HepG2 (cell line): ENCODE measurements around the gene TSPAN17. TPM values are rescaled to one million over a fixed set of nuclear protein-coding genes. Genes with fewer than 3 reads are reported as not detected.

Experiments used
- ATAC-seq: fragments of 200-7000 bp; cut with Tn5 transposase; 3 replicates; pipeline ENCODE4 v1.9.1; 2020; ENCODE audit warnings: mild to moderate bottlenecking, moderate library complexity
- BruUV-seq: library from RNA; stranded (reverse); fragments of 400-500 nt; replicated peaks from 2 replicates; lab custom pipeline; 2021; lab: Mats Ljungman, UMichigan
- CTCF ChIA-PET: fragments of 300-600 bp; formaldehyde crosslinking; extraction: SDS; loops from one replicate; lab custom pipeline; 2021; ENCODE audit warnings: low total read pairs, inconsistent platforms, low intra/inter-chr PET ratio; lab: Yijun Ruan, JAX
- POLR2A ChIA-PET: fragments of 350-600 bp; sonication (Branson Sonifier 250); formaldehyde crosslinking; loops from one replicate; lab custom pipeline; 2020; ENCODE audit warnings: antibody characterized with exemption, inconsistent platforms; lab: Yijun Ruan, JAX
- DNase-seq: peaks from one replicate; pipeline ENCODE4 v3.0.0-alpha.2; 2015; ENCODE audit warnings: low spot score
- FAIRE-seq: peaks from 3 replicates; lab custom pipeline; 2011; peaks lifted over from hg19 to GRCh38; lab: Jason Lieb, UNC
- H2AFZ ChIP-seq: one replicate; pipeline ENCODE4 v1.6.1; 2011; ENCODE audit warnings: low read length, inconsistent platforms
- H3K27ac ChIP-seq: fragments of 300-600 bp; 3 replicates; pipeline ENCODE4 v1.8.0; 2011; ENCODE audit warnings: mixed run types, mild to moderate bottlenecking, mixed read lengths, low read length, inconsistent platforms; ENCODE audit not compliant: insufficient read depth; ENCODE audit errors: extremely low read length
- H3K27me3 ChIP-seq, 2 experiments: fragments of 200-600 bp in 1 of 2; 2 replicates in 1 of 2; 3 replicates in 1 of 2; pipeline versions ENCODE4 v1.6.0 to v1.8.0; 2011; ENCODE audit warnings: low read length in 2 of 2, mild to moderate bottlenecking in 2 of 2, moderate library complexity in 2 of 2, inconsistent platforms in 1 of 2; ENCODE audit not compliant: insufficient read depth in 2 of 2, control insufficient read depth in 1 of 2
- H3K36me3 ChIP-seq, 2 experiments: fragments of 200-600 bp in 1 of 2; replicated peaks in 1 of 2; 2 replicates in 1 of 2; 3 replicates in 1 of 2; pipeline versions ENCODE4 v1.5.1 to v1.8.0; 2011; ENCODE audit warnings: low read length in 2 of 2, inconsistent platforms in 1 of 2; ENCODE audit not compliant: insufficient read depth in 2 of 2, control insufficient read depth in 1 of 2
- H3K4me1 ChIP-seq: 2 replicates; pipeline ENCODE4 v1.5.1; 2012; ENCODE audit warnings: low read length, inconsistent platforms; ENCODE audit not compliant: insufficient read depth
- H3K4me2 ChIP-seq: 2 replicates; pipeline ENCODE4 v1.6.0; 2011; ENCODE audit warnings: low read depth, low read length, inconsistent platforms
- H3K4me3 ChIP-seq, 3 experiments: fragments of 200-600 bp in 1 of 3; sonication (generic), shearing (Covaris generic) in 1 of 3; replicated peaks in 1 of 3; 2 replicates each; pipeline ENCODE4 v1.5.1; 2011 to 2016; ENCODE audit warnings: low read length in 3 of 3, inconsistent platforms in 2 of 3, low read depth in 2 of 3, mild to moderate bottlenecking in 2 of 3, control low read depth in 1 of 3, mixed read lengths in 1 of 3; ENCODE audit not compliant: insufficient read depth in 1 of 3
- H3K79me2 ChIP-seq: one replicate; pipeline ENCODE4 v1.6.1; 2011; ENCODE audit warnings: low read length, inconsistent platforms; ENCODE audit not compliant: insufficient read depth
- H3K9ac ChIP-seq: 2 replicates; pipeline ENCODE4 v1.6.0; 2011; ENCODE audit warnings: mild to moderate bottlenecking, low read depth, low read length, inconsistent platforms; ENCODE audit not compliant: insufficient read depth
- H3K9me3 ChIP-seq: 2 replicates; pipeline ENCODE4 v1.5.1; 2012; ENCODE audit warnings: mild to moderate bottlenecking, low read length
- H4K20me1 ChIP-seq: 2 replicates; pipeline ENCODE4 v1.6.0; 2011; ENCODE audit warnings: inconsistent platforms, mild to moderate bottlenecking, low read length, moderate library complexity; ENCODE audit not compliant: insufficient read depth
- FOXJ3 ChIP-seq: sonication (generic); formaldehyde crosslinking; IDR thresholded peaks from 2 replicates; pipeline ENCODE4 v1.4.0; 2020; ENCODE audit warnings: missing genetic modification reagents, mild to moderate bottlenecking, borderline replicate concordance
- NCOA1 ChIP-seq: sonication (generic); formaldehyde crosslinking; IDR thresholded peaks from 2 replicates; pipeline ENCODE4 v1.9.0; 2021; ENCODE audit warnings: missing genetic modification reagents
- NPAS2 ChIP-seq: sonication (generic); formaldehyde crosslinking; IDR thresholded peaks from 2 replicates; pipeline ENCODE4 v1.8.0; 2022; ENCODE audit warnings: mild to moderate bottlenecking, missing genetic modification reagents, borderline replicate concordance
- POLR2AphosphoS5 ChIP-seq: IDR thresholded peaks from 2 replicates; pipeline ENCODE4 v1.6.1; 2012; ENCODE audit warnings: low read depth, low read length
- ZNF143 ChIP-seq: sonication (generic); formaldehyde crosslinking; IDR thresholded peaks from 2 replicates; pipeline ENCODE4 v1.4.0; 2020; ENCODE audit warnings: missing genetic modification reagents
- ZNF383 ChIP-seq: sonication (generic); formaldehyde crosslinking; IDR thresholded peaks from 2 replicates; pipeline ENCODE4 v1.4.0; 2020; ENCODE audit warnings: missing genetic modification reagents, mild to moderate bottlenecking, borderline replicate concordance
- ZNF607 ChIP-seq: sonication (generic); formaldehyde crosslinking; IDR thresholded peaks from 2 replicates; pipeline ENCODE4 v1.5.1; 2020; ENCODE audit warnings: missing genetic modification reagents, mild to moderate bottlenecking, borderline replicate concordance
- WGBS: methylation state at CpG from one replicate; pipeline ENCODE4 v1.1.6; 2017; ENCODE audit warnings: low lambda C conversion rate; 5-methylcytosine and 5-hydroxymethylcytosine counted together
- in situ Hi-C: cut with HindIII; loops from 2 replicates; pipeline ENCODE4 v1.10.0; 2017; ENCODE audit warnings: low pct_unique_long_range_greater_than_20kb; ENCODE audit not compliant: extremely low pct_ligation_motif_present
- intact Hi-C: fragments of 100-400 bp; cut with micrococcal nuclease; formaldehyde crosslinking; loops from one replicate; pipeline ENCODE4 v1.10.0; 2022; ENCODE audit not compliant: unreplicated experiment
- polyA plus RNA-seq, 8 experiments: library from polyadenylated mRNA; depleted of rRNA in 3 of 8; stranded (reverse) in 7 of 8; unstranded in 1 of 8; fragments of >200 nt; fragmentation: Illumina TruSeq in 4 of 8; extraction: Trizol in 4 of 8; gene quantifications; 2 replicates each; pipeline versions ENCODE4 v1.2.1 to v1.2.3, GENCODE V29; 2011 to 2016; ENCODE audit warnings: low read depth in 4 of 8, missing spikeins in 1 of 8, mixed read lengths in 1 of 8; ENCODE audit not compliant: insufficient read depth in 1 of 8
- total RNA-seq, 5 experiments: library from RNA; depleted of rRNA; stranded (reverse); fragments of >200 nt; fragmentation: Illumina TruSeq; extraction: Trizol; gene quantifications; 2 replicates each; pipeline ENCODE4 v1.2.3, GENCODE V29; 2016; ENCODE audit warnings: low read depth in 1 of 5
- TF ChIP-seq, protein P1 (sequence below): sonication (generic); formaldehyde crosslinking; IDR thresholded peaks from 2 replicates; pipeline ENCODE4 v1.4.0; 2020; ENCODE audit warnings: missing genetic modification reagents
- TF ChIP-seq, protein P2 (sequence below): sonication (generic); formaldehyde crosslinking; IDR thresholded peaks from 2 replicates; pipeline ENCODE4 v1.5.1; 2020; ENCODE audit warnings: missing genetic modification reagents, mild to moderate bottlenecking, borderline replicate concordance
- TF ChIP-seq, protein P3 (sequence below): sonication (generic); formaldehyde crosslinking; IDR thresholded peaks from 2 replicates; pipeline ENCODE4 v1.8.0; 2022; ENCODE audit warnings: mild to moderate bottlenecking, missing genetic modification reagents, moderate library complexity
- TF ChIP-seq, protein P4 (sequence below): IDR thresholded peaks from 2 replicates; pipeline ENCODE4 v1.6.1; 2016; ENCODE audit warnings: mild to moderate bottlenecking, missing biosample characterization, missing genetic modification reagents

TSPAN17 gene
- total and polyA plus RNA-seq, 2 of the 13 experiments (the other 11 are each of a cell fraction or from before 2014, with no cell fraction given) = 11.5 to 15.0 TPM

DNA sequence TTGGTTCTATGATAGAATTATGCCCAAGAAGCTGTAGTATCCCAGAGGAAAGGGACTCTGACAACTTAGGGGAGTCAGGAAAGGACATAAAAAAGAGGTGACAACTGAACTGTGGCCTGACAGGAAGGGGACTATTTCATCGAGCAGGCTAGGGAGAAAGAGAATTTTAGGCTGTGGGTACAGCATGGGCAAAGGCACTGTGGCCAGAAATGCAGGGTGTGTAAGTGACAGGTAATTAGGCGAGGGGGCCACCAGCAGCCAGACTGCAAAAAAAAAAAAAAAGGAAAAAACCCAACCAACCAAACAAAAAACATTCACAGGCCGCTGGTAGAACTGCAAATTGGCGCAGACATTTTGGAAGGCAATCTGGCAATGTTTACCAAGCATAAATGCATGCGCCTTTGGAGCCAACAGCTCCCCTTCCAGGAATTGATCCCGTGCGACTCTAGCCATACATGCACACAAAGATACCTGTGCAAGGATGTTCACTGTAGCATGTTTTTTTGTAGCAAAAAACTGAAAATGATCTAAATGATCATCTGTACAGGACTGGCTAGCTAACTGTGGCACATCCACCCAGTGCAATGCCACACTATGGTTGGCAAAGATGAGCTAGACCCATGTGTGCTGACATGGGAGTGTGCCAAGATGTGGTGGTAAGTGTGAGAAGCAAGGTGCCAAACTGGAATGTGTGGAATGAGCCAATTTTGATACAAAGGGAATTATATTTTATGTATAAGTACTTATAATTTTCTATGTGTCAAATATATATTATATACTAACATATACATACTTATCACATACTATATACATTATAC is 15.7 kb upstream of the TSPAN17 start (continued):
- TF ChIP-seq, protein P1, sequence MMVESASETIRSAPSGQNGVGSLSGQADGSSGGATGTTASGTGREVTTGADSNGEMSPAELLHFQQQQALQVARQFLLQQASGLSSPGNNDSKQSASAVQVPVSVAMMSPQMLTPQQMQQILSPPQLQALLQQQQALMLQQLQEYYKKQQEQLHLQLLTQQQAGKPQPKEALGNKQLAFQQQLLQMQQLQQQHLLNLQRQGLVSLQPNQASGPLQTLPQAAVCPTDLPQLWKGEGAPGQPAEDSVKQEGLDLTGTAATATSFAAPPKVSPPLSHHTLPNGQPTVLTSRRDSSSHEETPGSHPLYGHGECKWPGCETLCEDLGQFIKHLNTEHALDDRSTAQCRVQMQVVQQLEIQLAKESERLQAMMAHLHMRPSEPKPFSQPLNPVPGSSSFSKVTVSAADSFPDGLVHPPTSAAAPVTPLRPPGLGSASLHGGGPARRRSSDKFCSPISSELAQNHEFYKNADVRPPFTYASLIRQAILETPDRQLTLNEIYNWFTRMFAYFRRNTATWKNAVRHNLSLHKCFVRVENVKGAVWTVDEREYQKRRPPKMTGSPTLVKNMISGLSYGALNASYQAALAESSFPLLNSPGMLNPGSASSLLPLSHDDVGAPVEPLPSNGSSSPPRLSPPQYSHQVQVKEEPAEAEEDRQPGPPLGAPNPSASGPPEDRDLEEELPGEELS = no peak
- TF ChIP-seq, protein P2, sequence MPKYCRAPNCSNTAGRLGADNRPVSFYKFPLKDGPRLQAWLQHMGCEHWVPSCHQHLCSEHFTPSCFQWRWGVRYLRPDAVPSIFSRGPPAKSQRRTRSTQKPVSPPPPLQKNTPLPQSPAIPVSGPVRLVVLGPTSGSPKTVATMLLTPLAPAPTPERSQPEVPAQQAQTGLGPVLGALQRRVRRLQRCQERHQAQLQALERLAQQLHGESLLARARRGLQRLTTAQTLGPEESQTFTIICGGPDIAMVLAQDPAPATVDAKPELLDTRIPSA (CRISPR knock-in tag) = no peak
- TF ChIP-seq POLR2AphosphoS5 (no peak), ZNF607 (CRISPR knock-in tag) (no peak)
- TF ChIP-seq, all 625 proteins: peak for 0

DNA sequence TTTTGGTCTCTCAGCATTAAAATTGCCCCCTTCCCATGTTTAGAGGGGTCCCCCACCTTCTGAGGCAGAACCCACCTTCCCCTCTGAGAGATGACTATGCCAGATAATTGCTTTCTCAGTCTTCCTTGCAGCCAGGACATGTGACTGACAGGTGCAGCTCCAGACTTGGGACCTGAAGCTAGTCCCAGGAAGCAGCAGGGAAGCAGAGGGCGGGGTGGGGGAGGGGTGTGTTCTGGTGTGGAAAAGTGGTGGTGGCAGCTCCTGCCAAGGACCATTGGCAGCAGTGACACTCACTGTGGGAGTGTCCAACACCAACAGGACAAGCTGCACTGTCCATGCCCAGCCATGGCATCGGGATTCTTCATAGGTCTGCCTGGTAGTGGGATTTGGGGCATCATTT is 14.5 kb upstream of the TSPAN17 start:
- Histone ChIP-seq H4K20me1 (no peaks in the 10 kb centered on the region), H3K4me2 (no peak overlapping the region), H3K36me3 (no peaks in the 10 kb centered on the region), H3K27me3 (peaks cover 10 to 75% of the 10 kb centered on the region in 2 experiments), H3K79me2 (no peaks in the 10 kb centered on the region), H3K4me3 (no peak overlapping the region), H3K9me3 (no peaks in the 10 kb centered on the region), H2AFZ (no peak overlapping the region), H3K27ac (no peak overlapping the region), H3K4me1 (peaks cover 26% of the 10 kb centered on the region), H3K9ac (no peak overlapping the region)
- DNase-seq (no peak), FAIRE-seq (no peak), ATAC-seq (no peak)
- BruUV-seq = no TSS peak
- TF ChIP-seq, protein P3, sequence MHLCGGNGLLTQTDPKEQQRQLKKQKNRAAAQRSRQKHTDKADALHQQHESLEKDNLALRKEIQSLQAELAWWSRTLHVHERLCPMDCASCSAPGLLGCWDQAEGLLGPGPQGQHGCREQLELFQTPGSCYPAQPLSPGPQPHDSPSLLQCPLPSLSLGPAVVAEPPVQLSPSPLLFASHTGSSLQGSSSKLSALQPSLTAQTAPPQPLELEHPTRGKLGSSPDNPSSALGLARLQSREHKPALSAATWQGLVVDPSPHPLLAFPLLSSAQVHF (CRISPR knock-in tag) = no peak
- TF ChIP-seq, protein P4, sequence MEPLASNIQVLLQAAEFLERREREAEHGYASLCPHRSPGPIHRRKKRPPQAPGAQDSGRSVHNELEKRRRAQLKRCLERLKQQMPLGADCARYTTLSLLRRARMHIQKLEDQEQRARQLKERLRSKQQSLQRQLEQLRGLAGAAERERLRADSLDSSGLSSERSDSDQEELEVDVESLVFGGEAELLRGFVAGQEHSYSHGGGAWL (CRISPR knock-in tag) = no peak
- TF ChIP-seq ZNF383 = no peak
- TF ChIP-seq FOXJ3 (CRISPR knock-in tag) = no peak
- TF ChIP-seq NPAS2 (CRISPR knock-in tag) = no peak
- TF ChIP-seq ZNF143 = no peak
- TF ChIP-seq NCOA1 (CRISPR knock-in tag) = no peak
- ChIA-PET POLR2A (interaction anchor here (1.8 kb wide), 1 partner anchor 14 kb away, joined by 5 read pairs; the partner anchor contains the start of gene TSPAN17), CTCF (no interaction called here)
- intact Hi-C loops = no loop called here
- in situ Hi-C loops = no loop called here
- 7% methylated on average over 2 of the region's 2 CpGs for WGBS
